M059J (cell line): ENCODE data around the gene UROS. TPM values are rescaled to one million over a fixed set of nuclear protein-coding genes. Genes with fewer than 3 reads are reported as not detected.

Experiments
- DNase-seq: peaks from one replicate; pipeline ENCODE4 v3.0.0-alpha.2; 2012; ENCODE audit warnings: low read depth
- total RNA-seq: library from RNA; depleted of rRNA; stranded (reverse); fragments of >200 nt; shearing (Covaris generic); gene quantifications from 2 replicates; pipeline ENCODE4 v1.2.3, GENCODE V29; 2014

The UROS gene
- total RNA-seq, 1 experiment from 2014 or later, result 100 TPM

DNA sequence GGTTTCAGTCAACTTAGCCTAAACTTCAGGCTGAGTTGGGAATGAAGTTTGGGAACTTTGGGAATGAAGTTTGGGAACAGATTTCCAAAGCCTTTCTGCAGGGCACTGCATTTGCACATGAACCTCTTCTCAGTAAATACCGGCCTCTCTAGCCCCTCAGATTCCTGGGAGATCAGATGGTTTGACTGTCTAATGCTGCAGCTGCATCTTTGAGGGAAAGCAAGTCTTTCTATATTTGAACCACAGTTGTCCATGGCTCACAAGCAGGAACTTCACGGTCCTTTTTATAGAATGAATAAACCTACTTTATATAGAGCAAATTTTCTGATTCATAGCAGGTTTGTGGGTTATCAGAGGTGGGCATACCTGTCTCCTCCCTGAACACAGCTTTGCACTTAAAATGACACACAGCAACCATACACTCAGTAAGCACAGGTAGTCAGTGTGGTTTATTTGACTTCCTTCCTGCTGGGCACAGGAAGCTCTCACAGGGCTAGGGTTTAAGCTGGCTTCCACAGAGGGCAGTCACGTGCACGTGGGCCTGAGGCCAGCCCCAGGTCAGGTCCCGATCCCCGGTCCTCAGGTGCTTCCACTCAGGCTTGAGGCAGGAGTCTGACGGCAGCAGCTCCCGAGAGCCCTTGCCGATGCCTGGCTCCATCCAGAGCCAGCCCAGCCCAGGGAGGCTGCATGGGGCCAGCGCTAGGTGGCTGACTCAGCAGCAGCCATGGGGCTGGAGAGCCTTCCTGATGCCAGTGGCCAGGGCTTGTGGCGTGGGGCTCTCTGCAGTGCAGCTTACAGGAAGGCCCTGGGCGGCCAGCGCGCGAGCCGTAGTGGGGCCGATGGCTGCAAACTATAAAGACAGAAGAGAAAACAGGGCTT is 34.7 kb downstream of the UROS start:
- no peak for DNase-seq

DNA sequence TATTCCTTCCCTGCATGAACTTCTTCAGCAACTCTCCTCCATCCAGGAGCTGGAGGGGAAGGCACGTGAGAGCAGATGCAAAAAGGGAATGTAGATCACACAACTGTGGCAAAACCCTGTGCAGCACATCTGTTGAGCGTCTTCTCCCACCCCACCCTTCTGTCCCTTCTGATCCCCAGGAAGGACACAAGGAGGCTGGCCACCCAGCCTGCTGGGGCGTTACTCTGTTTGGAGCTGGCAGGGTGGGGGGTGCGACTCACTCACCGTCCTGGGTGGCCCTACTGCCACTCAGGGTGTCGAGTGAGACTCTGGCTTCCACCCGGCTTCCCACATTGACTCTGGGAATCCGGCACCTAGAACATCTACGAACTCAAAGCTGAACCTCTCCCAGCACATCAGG is 37.3 kb downstream of the UROS start:
- DNase-seq, result no peak

DNA sequence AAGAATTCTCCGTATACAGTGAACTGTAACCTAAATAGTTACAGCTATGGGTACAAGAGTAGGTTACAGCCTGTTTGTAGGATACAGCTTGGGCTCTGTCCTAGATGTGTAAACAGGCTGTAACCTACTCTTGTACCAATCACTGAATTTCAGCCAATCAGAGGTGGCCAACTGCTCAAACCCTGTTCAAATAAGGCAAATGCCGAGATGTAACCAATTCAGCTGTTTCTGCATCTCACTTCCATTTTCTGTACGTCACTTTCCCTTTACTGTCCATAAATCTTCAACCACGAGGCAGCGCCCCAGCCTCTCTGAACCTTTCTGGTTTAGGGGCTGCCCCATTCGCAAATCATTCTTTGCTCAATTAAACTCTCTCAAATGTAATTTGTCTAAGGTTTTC is 39.1 kb downstream of the UROS start:
- no peak for DNase-seq

DNA sequence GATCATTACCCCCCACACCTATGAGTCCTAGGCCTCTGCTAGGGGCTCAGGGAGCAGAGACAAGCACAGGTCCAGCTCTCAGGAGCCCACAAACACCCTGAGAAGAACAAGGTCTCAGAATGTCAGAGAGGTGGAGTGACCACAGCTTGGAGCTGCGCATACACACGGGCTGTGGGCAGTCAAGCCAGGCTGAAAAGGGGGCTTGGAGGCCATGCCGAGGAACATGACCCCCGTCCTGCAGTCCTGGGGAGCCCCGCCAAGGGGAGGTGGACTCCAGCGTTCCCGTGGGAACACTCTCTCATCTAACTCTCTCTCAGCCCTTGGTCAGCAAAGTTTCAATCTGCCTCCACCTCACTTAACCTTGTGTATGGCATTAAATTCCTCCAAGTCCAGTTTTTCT is 39.6 kb downstream of the UROS start:
- no peak for DNase-seq

DNA sequence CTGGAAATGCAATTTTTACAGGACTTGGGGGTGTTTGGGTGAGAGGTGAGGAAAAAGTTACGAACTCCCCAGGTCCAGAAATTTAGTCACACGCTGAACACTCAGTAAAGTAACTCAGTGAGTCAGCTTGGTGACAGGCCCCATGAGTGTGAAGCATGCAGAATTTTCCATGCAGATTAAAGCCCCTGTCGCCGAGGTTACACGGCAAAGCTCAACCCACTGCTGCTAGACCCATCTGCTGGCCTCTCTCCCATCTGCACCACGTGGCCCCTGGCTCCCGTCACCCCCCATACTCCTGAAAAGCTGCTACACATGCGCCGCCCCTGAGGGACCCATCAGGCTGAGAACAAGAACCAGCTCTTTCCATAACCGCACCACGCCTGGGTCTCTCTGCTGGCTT is 40.4 kb downstream of the UROS start:
- no peak for DNase-seq

DNA sequence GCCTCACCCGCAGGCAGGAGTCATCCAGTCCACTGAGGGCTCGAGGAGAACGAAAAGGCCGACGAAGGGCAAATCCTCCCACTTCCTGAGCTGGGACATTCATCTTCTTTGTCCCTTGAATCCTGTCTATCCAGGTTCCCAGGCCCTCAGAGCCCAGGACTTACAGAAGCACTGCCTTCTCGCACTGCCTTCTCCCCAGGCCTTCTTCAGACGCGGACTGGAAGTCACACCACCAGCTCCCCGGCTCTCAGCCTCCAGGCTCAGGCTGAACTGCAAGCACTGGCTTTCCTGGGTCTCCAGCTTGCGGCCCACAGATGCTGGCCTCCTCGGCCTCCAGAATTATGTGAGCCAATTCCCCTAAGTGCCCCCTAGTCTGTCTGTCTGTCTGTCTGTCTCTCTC is 41.0 kb downstream of the UROS start:
- DNase-seq, result no peak

DNA sequence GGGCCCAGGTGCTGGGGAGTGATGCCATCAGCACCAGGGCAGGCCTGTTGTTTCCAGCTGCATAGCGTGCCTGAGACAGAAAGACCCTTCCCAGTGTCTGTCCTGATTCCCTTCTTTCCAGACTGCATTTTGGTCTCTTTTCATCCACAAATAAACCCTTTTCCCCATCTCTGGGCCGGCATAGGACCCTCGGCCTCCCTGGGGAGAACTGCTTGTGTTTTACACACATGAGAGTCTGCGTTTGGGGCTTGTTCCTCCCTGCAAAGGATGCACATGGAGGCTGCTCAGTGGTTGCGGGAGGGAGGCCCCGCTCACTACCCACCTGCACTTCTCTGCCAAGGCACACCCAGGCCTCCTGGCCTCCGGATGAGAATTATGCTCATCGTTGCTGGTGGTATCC is 41.7 kb downstream of the UROS start:
- no peak for DNase-seq

DNA sequence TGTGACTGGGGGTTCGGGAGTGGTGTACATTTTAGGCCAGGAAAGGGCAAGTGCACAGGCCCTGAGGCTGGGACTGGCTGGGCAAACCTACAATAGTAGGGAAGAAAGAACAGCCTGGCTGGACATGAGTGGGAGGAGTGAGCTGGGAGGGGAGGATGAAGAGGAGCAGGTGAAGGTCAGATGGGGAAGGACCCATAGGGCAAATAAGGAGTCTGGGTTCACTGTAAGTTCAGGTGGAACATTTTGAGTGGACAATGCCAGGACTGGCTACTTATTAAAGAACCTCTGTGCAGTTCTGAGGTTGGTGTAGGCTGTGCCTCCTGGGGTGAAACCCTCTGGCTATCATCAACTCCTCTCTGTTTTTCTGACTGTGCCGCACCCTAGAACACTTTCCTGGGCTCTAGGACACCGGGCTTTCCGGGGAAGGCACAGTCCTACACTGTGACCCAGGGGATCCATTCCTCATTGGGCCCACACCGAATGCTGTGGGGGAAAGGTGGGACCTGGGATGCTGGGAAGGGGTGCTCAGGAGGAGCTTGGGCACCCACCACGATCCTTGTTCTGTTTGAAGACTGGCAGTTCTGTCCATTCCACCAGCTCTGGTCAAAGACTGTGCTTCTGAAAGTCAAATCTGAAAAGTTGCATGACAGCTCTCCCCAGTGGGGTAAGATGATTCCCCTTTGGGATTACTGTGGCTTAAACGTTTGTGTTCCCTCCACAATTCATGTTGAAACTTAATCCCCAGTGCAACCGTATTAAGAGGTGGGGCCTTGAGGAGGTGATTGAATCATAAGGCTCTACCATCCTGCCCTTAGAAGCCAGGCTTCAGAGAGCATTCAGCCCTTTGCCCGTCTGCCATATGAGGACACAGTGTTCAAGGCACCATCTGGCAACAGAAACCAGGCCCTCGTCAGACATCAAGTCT is 43.4 kb downstream of the UROS start:
- DNase-seq, result no peak

DNA sequence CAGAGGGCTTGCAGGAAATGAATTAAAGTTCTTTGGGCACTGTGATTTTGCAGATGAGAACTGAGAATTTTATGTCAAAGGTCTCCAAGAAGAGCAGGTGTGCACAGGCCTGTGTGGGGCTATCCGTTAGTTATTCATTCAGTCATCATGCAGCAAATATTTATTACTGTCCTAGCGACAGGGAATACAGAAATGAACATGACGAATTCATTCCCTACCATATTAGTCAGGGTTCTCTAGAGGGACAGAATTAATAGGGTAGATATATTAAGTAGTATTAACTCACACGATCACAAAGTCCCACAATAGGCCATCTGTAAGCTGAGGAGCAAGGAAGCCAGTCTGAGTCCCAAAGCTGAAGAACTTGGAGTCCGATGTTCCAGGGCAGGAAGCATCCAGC is 44.5 kb downstream of the UROS start:
- peak; percentile 17 for DNase-seq

DNA sequence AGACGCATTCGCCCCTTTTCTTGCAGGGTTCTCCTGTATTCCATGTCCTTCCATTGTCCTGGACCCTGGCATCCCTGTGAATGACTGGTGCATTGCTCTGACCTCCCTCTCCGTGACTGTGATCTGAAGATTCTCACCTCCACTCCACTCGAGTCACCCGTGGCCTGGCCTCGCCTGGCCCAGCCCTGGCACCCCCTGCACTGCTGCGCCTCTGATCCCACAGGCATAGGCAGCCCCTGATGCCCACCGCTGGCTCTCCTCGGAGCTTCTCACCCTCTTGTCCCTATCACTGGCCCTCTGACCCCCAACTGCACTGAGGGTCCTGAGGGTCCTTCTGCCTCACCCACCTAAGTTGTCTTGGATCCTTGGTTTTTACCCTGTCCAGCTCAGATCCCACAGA is 45.3 kb downstream of the UROS start:
- no peak for DNase-seq

DNA sequence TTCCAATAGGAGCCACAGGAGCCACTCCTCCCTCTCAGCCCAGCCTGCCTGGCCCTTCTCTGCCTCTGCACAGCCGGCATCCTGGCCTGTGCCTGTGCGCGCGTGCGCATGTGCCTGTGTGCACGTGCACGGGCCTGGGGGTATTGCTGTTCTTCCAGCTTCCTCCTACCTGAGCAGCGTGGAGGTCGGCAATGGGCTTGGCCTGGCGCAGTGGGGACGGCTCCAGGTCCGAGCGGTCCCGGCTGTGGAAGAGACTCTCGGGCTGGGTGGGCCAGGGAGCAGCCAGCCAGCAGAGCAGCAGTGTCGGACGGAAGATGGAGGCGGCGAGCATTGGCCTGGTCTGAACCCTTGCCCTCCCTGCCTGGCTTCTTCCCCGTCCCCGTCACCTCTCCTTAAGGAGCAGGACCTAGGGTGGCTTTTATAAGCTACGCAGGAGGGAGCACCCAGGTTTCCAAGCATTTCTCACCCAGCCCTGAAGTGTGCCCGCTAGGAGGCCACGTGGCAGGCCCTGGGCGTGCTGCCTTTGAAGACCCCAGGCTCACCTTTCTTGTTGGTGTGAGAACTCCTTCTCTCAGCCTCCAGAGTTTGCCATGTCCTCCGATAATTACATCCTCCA is 47.5 kb downstream of the UROS start, which contains the start of gene MMP21:
Gene MMP21 (minus strand): TSS at position 331 of the 616 bp plus-strand sequence. CDS start 0 bp downstream, at position 331.
- DNase-seq, result no peak

DNA sequence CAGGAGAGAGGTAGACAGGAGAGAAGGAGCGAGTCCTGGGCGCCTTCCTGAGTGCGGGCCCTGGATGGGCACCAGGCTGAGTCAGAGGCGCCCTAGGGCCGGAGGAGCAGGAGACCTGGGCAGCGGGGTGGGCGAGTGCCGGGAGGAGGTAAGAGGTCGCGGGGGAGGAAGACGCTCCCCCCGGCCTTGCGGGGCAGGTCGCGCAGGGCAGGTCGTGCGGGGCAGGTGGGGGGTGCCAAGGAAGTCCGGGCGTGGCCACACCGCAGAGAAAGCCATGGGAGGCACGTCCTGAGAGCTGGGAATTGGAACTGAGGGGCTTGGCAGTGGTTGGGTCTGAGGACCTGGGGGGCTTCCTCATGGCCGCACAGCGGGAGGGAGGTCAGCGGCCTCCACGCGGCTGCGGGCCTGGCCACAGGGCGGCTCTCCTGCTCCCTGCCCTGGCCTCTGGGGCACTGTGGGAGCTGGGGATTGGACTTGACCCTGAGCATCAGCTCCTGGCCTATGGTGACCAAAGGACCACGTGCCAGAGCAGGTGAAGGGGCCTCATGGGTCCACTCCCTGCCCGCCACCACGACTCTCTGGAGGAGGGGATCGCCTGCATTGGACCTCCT is 48.4 kb downstream of the UROS start:
- DNase-seq, result no peak

DNA sequence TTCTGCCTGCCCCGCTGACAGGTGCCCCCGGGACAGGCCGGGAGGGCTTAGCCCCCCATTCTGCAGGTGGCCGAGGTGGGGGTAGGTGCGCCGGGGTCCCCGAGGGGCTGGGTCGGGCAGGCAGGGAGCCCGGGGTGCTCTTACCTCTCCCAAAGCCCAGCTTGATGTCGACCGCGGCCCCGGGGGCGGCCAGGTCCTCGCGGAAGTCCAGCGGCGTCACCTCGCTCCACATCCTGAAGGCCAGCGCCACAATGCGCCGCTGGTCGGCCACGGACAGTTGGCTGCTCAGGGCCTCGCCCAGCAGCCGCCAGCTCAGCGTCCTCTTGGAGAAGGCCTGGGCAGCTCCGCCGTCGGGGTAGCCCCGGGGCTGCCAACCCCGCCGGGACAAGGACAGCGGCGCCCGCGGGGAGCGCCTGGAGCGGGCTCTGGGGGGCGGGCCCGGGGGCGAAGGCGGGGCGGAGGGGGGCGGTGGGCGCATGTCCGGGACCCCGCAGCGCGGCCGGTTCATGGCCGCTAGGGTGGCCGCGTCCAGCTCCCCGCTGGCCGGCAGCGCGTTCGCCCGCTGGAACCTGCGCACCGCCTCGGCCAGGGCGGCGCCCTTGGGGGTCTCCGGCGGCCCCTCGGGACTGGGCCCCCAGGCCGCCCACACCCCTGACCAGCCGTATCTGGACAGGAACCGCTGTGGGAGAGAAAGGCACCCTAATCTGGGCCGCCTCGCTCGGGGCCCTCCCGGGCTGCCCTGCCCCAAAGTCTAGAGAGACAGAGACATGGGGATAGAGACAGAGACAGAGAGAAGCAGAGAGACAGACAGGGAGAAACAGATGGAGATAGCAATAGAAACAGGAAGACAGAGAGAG is 49.1 kb downstream of the UROS start:
- DNase-seq, result no peak

DNA sequence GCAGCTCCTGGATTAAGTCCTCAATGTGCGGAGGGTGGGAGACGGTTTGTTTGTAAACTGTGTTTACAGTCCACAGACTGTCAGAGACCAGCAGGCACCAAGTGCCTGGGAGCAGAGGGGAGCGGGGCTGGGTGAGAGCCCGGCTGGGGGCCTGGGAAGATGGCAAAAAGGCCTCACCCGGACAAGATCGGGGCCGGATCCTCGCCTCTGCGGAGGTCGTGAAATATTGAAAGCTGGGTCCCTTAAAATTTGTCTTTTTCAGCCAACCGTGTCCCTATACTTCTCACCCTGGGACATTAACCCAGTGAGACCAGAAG is 50.2 kb downstream of the UROS start:
- no peak for DNase-seq

DNA sequence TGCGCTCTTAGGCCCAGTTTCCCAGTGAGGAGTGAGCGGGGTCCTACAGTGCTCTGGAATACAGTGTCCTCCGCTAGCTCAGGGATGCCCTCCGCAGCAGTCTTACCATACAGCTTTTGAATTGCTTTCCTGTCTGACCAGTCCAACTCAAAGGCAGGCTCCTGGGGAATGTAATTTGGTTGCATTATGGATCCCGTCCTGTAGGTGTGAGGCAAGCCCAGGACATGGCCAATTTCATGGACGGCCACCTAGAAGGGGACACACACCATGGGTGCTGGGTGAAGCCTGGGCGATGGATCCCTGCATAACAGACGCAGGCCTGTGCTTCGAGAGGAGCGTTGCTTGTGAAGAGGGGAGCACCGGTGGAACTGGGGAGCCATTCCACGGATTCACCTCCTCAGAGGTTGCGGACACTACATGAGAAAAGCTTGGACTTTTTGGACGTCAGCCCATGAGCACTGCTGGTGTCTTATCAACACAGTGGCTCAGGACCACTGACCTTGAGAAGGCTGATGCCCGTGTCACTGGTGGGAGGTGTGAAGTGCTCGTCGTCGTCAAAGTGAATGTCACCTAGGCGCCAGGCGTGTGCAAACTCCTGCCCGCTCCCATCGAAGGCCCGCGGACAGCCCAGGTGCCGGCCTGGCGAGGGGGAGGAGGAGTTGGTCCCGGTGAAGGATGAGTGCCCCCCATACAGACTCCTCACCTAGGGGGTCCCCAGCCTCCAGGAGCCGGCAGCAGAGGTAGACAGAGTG is 50.8 kb downstream of the UROS start:
- DNase-seq, result no peak

DNA sequence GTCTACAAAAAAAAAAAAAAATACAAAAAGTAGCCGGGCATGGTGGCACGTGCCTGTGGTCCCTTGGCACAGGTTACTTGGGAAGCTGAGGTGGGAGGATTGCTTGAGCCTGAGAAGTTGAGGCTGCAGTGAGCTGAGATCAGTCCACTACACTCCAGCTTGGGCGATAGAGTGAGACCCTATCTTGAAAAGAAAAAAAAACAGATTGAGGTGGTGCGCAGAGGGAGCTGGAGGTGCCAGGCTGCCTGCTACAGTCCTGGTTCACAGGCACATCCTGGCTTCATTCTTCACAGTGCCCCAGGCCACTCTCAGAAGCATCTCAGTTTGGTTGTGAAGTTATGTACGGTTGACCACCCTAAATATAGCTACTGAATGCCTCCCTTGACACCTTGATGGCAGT is 52.2 kb downstream of the UROS start:
- DNase-seq, result no peak

DNA sequence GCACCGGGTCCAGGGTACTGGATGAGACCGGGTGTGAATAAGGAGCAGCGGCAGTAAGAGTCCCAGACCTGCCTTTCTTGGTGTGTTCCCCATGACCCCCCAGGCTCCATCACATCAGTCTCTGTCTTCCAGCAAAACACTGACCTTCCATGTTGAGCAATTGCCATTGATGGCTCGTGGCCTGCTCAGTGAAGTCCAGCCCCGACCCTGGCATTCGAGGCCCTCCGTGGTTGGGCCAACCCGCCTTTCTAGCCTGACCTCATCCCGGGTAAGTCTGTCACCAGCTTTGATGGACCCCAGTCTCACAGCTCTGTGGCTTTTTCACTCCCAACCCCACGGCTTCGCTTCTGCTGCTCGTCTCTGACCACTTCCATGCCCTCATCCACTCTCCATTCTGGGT is 53.9 kb downstream of the UROS start:
- DNase-seq, result no peak

DNA sequence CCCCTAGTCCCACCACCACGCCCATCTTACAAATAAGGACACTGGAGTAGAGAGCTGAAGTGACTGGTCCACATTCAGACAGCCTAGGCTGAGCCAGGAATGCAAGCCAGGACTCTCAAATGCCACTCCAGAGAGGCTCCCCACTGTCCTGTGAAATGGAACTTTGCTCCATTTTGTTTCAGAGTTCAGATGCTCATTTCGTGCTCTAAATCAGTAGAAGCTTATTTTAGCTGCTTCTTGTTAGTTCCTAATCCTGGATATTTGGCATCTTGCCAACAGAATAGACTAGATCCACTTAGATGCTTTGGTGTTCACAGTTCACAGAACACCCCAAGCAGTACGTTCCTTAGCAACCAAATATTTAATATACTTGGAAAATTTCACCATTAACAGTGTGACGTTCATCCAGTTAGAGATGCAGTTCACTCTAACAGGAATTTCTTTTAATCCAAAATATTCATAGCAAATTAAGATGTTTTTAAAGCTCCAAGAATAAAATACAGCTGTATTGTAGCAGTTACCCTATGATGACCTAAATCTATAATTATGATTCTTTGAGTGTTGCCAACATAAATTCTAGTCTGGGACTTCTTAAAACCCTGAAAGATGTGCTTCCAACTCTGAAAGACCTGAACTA is 54.7 kb downstream of the UROS start:
- DNase-seq, result peak; percentile 16

DNA sequence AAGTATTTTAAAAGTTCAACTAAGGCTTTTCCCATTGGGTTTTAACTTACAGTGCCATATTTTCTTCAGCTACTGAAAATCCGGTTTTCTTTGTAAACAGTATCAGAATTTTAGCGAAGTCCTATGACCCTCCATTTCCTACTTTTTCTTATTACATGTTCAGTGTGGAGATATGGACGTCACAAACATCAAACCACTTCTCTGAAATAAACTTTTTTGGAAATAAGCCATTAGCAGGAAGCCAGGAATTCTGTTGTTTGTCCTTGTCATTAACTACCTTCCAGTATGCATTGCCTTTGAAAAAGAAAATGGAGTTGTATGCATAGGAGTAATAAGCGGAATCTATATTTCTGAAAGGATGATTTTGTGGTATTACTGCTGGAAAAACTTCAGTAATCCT is 56.5 kb downstream of the UROS start:
- DNase-seq, result no peak

DNA sequence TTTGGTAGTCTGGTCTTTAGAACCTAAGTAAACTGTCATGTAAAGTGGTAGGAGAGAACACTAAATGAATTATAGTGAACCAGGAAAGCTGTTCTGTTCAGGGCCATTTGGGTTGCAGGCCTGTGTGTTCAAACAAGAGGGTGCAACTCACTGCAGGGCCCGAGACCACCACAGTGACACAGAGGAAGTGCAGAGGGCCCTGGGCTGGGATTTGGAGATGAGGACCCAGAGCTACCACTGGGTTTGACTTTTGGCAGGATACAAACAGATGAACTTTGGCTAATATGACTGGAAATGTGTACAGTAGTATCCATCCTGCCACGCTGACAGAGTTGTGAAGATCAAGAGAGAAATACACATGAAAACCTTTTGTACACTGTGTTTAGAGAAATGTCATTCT is 57.2 kb downstream of the UROS start:
- DNase-seq, result no peak
